ENCODE data around the gene TSPAN9.
A peak's percentile ranks its signal among the peaks of the same experiment; 100 is the strongest.

Gene TSPAN9

GRCh38 chr12:3256103-3256631 is 179.0 kb downstream of the TSPAN9 start:
- DNase-seq = no peak

- DNase-seq = no peak
These were observed 180.2 kb downstream of the TSPAN9 start for GRCh38 chr12:3257411-3257810.

- DNase-seq = no peak
These were observed 182.8 kb downstream of the TSPAN9 start for GRCh38 chr12:3259973-3260372.

- DNase-seq = peak; percentile 9
These were observed 184.7 kb downstream of the TSPAN9 start for GRCh38 chr12:3261782-3262359.

- no peak for DNase-seq
These were observed 185.3 kb downstream of the TSPAN9 start for GRCh38 chr12:3262470-3262869.

- DNase-seq = no peak
These were observed 186.1 kb downstream of the TSPAN9 start for GRCh38 chr12:3263282-3263681.

- DNase-seq = no peak
These were observed 187.1 kb downstream of the TSPAN9 start for GRCh38 chr12:3263939-3264922.

- no peak for DNase-seq
These were observed 188.2 kb downstream of the TSPAN9 start for GRCh38 chr12:3265406-3265805.

- no peak for DNase-seq
These were observed 189.5 kb downstream of the TSPAN9 start for GRCh38 chr12:3266638-3267037.

- DNase-seq = no peak
These were observed 190.5 kb downstream of the TSPAN9 start for GRCh38 chr12:3267690-3268089.

- DNase-seq = no peak
These were observed 192.4 kb downstream of the TSPAN9 start for GRCh38 chr12:3269594-3269993.

- no peak for DNase-seq
These were observed 194.0 kb downstream of the TSPAN9 start for GRCh38 chr12:3271146-3271545.

GRCh38 chr12:3271639-3272038 is 194.5 kb downstream of the TSPAN9 start:
- no peak for DNase-seq

GRCh38 chr12:3272958-3273357 is 195.8 kb downstream of the TSPAN9 start:
- no peak for DNase-seq

GRCh38 chr12:3273409-3273853 is 196.3 kb downstream of the TSPAN9 start:
- peak; percentile 26 for DNase-seq

- no peak for DNase-seq
These were observed 197.5 kb downstream of the TSPAN9 start for GRCh38 chr12:3274664-3275063.

GRCh38 chr12:3275171-3276041 is 198.2 kb downstream of the TSPAN9 start:
- peak; percentile 49 for DNase-seq

- DNase-seq = no peak
These were observed 199.0 kb downstream of the TSPAN9 start for GRCh38 chr12:3276226-3276625.

GRCh38 chr12:3277306-3277943 is 200.2 kb downstream of the TSPAN9 start:
- no peak for DNase-seq

GRCh38 chr12:3278681-3279414 is 201.7 kb downstream of the TSPAN9 start:
- no peak for DNase-seq

- no peak for DNase-seq
These were observed 202.2 kb downstream of the TSPAN9 start for GRCh38 chr12:3279415-3279780.

- no peak for DNase-seq
These were observed 202.7 kb downstream of the TSPAN9 start for GRCh38 chr12:3279832-3280231.
